Measurements from ENCODE around the gene RRP1B.

RRP1B gene

GRCh38 chr21:43697758-43698643 lies 38.6 kb downstream of the RRP1B start:
- TF ChIP-seq GATA3 (IDR thresholded peaks at IDR 0.05; ENCODE audit: low read depth, low read length): no peak
- TF ChIP-seq GATA2 (IDR thresholded peaks at IDR 0.05; ENCODE audit: low read depth, low read length): no peak

- no peak for TF ChIP-seq GATA3 (IDR thresholded peaks at IDR 0.05; ENCODE audit: low read depth, low read length)
- TF ChIP-seq GATA2 (IDR thresholded peaks at IDR 0.05; ENCODE audit: low read depth, low read length): no peak
Observed at GRCh38 chr21:43699933-43700599, 40.7 kb downstream of the RRP1B start.

- no peak for TF ChIP-seq GATA2 (IDR thresholded peaks at IDR 0.05; ENCODE audit: low read depth, low read length)
- TF ChIP-seq GATA3 (IDR thresholded peaks at IDR 0.05; ENCODE audit: low read depth, low read length): no peak
Observed at GRCh38 chr21:43701936-43702784, 42.8 kb downstream of the RRP1B start.

- TF ChIP-seq GATA3 (IDR thresholded peaks at IDR 0.05; ENCODE audit: low read depth, low read length) (no peak), GATA2 (IDR thresholded peaks at IDR 0.05; ENCODE audit: low read depth, low read length) (no peak)
Observed at GRCh38 chr21:43702785-43703034, 43.4 kb downstream of the RRP1B start.

- TF ChIP-seq GATA3 (IDR thresholded peaks at IDR 0.05; ENCODE audit: low read depth, low read length) (no peak), GATA2 (IDR thresholded peaks at IDR 0.05; ENCODE audit: low read depth, low read length) (no peak)
Observed at GRCh38 chr21:43703035-43703880, 43.9 kb downstream of the RRP1B start.

- TF ChIP-seq GATA2 (IDR thresholded peaks at IDR 0.05; ENCODE audit: low read depth, low read length): no peak
- TF ChIP-seq GATA3 (IDR thresholded peaks at IDR 0.05; ENCODE audit: low read depth, low read length): no peak
Observed at GRCh38 chr21:43707462-43707861, 48.1 kb downstream of the RRP1B start.

GRCh38 chr21:43708745-43709381 lies 49.5 kb downstream of the RRP1B start:
- TF ChIP-seq GATA2 (IDR thresholded peaks at IDR 0.05; ENCODE audit: low read depth, low read length): no peak

- TF ChIP-seq GATA2 (IDR thresholded peaks at IDR 0.05; ENCODE audit: low read depth, low read length) (no peak), GATA3 (IDR thresholded peaks at IDR 0.05; ENCODE audit: low read depth, low read length) (no peak)
Observed at GRCh38 chr21:43712268-43712942, 53.0 kb downstream of the RRP1B start.

GRCh38 chr21:43716376-43717165 lies 57.2 kb downstream of the RRP1B start:
- TF ChIP-seq GATA3 (IDR thresholded peaks at IDR 0.05; ENCODE audit: low read depth, low read length) (no peak), GATA2 (IDR thresholded peaks at IDR 0.05; ENCODE audit: low read depth, low read length) (no peak)

- no peak for TF ChIP-seq GATA3 (IDR thresholded peaks at IDR 0.05; ENCODE audit: low read depth, low read length)
- no peak for TF ChIP-seq GATA2 (IDR thresholded peaks at IDR 0.05; ENCODE audit: low read depth, low read length)
Observed at GRCh38 chr21:43717166-43717853, 58.0 kb downstream of the RRP1B start.
